D721Med (cell line): ENCODE results near the gene KMT2D.
A peak's percentile ranks its signal among the peaks of the same experiment; 100 is the strongest.

ENCODE experiments used
- DNase-seq: peaks from one replicate; pipeline ENCODE4 v3.0.0; 2011; ENCODE audit warnings: low spot score; ENCODE audit not compliant: insufficient read length
- FAIRE-seq: peaks from 2 replicates; lab custom pipeline; 2011; peaks lifted over from hg19 to GRCh38; lab: Jason Lieb, UNC
- CTCF ChIP-seq: IDR thresholded peaks from 2 replicates; pipeline ENCODE4 v1.5.1; 2012; ENCODE audit warnings: mild to moderate bottlenecking, control low read depth; ENCODE audit not compliant: insufficient read depth; ENCODE audit errors: missing control alignments

KMT2D gene

GRCh38 chr12:49022558-49023178 lies 37.9 kb downstream of the KMT2D start:
- no peak for TF ChIP-seq CTCF
- DNase-seq, result peak; percentile 1
- no peak for FAIRE-seq

GRCh38 chr12:49021292-49021915 lies 39.2 kb downstream of the KMT2D start:
- DNase-seq, result peak; percentile 22
- no peak for TF ChIP-seq CTCF
- no peak for FAIRE-seq

GRCh38 chr12:49020441-49020840 lies 40.2 kb downstream of the KMT2D start:
- FAIRE-seq (no peak), DNase-seq (peak; percentile 17)
- no peak for TF ChIP-seq CTCF

- DNase-seq (peak; percentile 58), FAIRE-seq (no peak)
- peak; percentile 47 for TF ChIP-seq CTCF
These were observed 40.9 kb downstream of the KMT2D start for GRCh38 chr12:49019443-49020324.

GRCh38 chr12:49019120-49019430 lies 41.5 kb downstream of the KMT2D start:
- FAIRE-seq (no peak), DNase-seq (no peak)
- TF ChIP-seq CTCF, result no peak

- TF ChIP-seq CTCF, result peak; percentile 51
- DNase-seq (peak; percentile 92), FAIRE-seq (no peak)
These were observed 42.1 kb downstream of the KMT2D start, which contains the start of gene PRKAG1 for GRCh38 chr12:49018261-49019119. PRKAG1 (minus strand) TSS chr12:49018776; CDS start chr12:49018740, 36 bp downstream.
